HG02623 (cell line): ENCODE results near the gene AVPR1B.

ENCODE experiments used
- ATAC-seq: cut with Tn5 transposase; IDR thresholded peaks from one replicate; pipeline ENCODE4 v1.9.1; 2021; ENCODE audit warnings: moderate library complexity; ENCODE audit not compliant: unreplicated experiment

AVPR1B gene

GRCh38 chr1:206117151-206117948 is at the start of gene AVPR1B:
Gene AVPR1B (minus strand): TSS chr1:206117388. CDS start chr1:206116890, 498 bp downstream.
- no peak for ATAC-seq

GRCh38 chr1:206145771-206146290 is 28.6 kb upstream of the AVPR1B start:
- ATAC-seq, result no peak

DNA sequence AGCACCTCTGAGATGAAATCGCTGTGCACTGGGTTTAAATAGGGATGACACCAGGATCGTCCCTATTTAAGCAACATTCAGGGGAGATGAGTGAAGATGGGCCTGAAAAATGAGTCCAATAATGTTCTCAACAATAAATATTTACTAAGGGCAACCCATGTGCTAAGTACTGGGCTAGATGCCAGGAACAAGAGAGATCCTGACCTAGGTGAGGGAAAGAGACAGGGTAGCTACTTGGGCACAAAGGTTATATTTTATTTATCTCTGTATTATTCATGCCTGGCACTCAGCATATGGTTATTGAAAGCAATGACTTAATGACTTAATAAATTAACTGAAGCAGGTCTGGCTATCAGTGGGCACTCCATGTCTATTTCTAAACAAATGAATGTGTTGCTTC is 27.4 kb upstream of the AVPR1B start:
- ATAC-seq, result no peak

DNA sequence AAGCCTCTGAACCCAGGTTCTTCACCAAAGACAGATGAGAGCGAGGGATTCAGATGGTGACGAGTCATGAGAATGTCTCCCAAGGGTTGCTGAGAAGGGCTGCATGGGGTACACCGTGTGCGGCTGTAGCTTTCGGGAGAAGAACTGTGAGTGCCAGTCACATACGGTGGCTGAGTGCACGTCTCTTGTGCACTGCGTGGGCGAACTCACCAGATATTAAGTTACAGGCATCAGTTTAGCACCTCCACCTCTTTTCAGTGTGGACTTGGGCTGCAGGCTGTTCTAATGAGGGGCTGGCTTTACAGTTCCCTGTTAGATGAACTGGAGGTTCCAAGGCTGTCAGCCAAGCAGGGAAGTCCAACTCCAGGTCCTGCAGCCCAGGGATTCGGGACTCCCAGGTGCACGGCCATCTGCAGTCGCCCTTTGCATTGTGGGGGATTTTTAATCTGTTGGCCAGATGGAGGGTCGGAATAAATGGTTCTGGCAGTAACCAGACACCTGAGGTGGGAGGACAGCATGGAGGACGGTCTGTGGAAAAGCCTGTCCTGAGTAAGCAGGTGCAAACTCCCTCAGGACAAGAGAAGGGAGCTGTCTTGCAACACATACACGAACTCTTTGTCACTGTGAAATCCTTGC is 26.5 kb upstream of the AVPR1B start:
- no peak for ATAC-seq

GRCh38 chr1:206142770-206143169 is 25.6 kb upstream of the AVPR1B start:
- ATAC-seq, result no peak

GRCh38 chr1:206142011-206142410 is 24.8 kb upstream of the AVPR1B start:
- ATAC-seq, result no peak

- ATAC-seq, result no peak
Measured at GRCh38 chr1:206136241-206136640, 19.1 kb upstream of the AVPR1B start.

GRCh38 chr1:206135248-206135647 is 18.1 kb upstream of the AVPR1B start:
- ATAC-seq, result no peak

DNA sequence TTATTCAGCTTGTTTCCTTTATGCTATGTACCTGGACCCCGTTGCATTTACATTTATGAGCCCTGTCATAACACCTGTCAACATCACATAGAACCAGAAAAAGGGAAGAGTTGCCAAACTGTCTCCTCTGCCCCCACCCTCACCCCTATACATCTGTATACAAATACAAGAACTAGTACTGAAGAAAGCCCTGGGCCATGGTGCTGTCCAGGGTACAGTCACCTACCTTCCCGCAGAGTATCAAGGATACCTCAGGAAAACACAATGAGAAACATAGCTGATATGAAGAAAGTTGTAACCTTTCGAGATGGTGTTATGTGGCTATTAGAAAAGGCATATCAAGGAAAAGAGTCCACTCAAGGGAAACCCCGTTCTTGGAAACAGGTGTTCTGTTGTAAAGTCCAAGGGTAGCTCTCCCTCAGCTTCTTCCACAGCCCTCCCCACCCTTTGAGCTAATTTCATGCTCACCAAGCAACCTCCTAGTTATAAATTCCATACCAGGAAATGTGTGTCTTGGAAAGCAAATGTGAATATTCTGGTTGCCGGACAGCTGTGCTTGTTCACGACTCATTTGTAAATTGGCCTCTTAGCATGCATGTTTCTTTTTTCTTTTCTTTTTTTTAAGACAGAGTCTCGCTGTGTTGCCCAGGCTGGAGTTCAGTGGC is 16.7 kb upstream of the AVPR1B start:
- ATAC-seq, result no peak

GRCh38 chr1:206131037-206131436 is 13.8 kb upstream of the AVPR1B start:
- no peak for ATAC-seq

- no peak for ATAC-seq
Measured at GRCh38 chr1:206128196-206128595, 11.0 kb upstream of the AVPR1B start.

GRCh38 chr1:206127336-206127735 is 10.1 kb upstream of the AVPR1B start:
- ATAC-seq, result no peak

GRCh38 chr1:206125346-206125745 is 8.2 kb upstream of the AVPR1B start:
- ATAC-seq, result no peak

DNA sequence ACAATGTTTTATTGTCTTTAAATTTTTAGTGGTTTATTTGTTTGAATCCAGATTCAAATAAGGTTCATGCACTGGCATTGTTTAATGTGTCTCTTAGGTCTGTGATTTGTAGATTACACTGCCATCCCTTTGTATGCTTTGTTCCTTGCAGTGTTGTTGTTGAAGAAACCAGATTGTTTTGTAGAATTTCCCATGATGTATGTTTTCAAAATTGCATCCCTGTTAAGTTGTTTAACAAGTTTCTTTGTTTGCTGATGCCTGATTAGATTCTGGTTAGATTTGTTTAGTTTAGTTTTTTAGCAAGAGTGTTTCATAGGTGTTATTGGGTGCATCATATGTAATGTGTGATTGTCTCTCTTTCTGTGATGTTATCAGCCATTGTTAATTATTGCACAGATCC is 5.5 kb upstream of the AVPR1B start:
- ATAC-seq, result no peak

DNA sequence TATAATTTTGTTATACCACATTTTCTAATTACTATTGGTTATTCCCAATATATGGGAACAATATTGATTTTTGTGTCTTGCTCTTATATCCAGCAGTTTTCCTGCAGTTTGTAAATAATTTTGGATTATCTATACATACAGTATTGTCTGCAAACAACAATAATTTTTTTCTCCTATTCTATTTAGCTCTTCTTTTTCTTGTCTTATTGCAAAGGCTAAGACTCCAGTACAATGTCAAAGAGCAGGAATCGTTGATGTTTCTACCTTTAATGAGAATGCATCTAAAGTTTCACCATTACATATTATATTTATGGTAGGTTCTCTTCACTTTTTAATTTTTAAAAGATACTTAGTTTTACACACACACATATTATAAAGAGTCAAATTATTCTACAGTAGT is 4.1 kb upstream of the AVPR1B start:
- ATAC-seq, result no peak

DNA sequence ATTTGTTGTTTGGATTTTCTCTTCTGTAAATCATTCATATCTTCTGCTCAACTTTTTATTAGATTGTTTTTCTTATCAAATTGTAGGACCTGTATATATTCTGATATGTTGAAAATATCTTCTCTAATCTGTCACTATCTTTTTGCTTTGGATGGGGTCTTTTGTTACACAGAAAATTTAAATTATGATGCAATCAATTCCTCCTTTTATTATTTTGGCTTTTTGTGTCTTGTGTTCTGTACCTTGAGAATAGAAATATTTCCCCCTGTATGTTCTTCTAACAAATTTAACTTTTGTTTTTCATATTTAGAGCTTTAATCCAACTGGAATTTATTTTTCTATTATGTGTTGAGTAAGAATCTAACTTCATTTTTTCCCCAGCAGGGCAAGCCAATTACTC is 3.2 kb upstream of the AVPR1B start:
- ATAC-seq, result no peak

DNA sequence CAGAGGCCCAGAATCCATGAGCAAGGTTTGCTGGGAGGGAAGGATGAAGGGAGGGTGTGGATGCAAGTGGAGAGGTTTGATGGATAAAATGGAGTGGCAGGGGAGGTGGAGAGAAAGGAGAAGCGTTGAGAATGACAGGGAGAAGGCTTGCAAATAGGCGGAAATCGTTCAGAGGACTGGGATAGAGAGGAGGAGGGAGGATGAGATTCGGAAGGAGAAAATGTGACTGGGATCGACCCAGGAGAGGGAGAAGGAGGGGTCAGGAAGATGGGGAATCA is 376 bp downstream of the AVPR1B start:
- ATAC-seq, result no peak

DNA sequence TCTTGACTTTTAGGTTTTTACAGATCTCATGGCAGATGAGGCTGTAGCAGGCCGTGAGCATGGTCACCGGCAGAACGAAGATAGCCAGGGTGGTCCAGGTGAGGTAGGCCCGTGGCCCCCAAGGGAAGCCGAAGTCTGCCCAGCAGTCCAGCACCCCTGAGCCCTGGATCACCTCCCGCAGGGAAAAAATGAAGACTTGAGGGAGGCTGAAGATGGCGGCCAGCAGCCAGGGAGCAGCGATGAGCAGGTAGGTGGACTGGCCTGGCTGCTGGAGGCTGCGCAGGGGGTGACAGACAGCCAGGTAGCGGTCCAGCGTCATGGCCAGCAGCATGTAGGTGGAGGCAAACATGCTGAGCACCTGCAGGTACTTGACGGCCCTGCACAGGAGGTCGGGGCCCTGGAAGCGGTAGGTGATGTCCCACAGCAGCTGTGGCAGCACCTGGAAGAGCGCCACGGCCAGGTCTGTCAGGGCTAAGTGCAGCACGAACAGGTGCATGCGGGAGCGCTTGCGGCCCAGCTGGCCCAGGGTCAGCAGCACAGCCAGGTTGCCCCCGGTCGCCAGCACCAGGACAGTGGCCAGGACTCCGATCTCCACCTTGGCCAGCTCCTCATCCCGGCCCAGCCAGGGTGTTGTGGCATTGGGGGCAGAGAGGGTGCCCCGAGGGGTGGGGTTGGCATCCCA is 856 bp downstream of the AVPR1B start:
- no peak for ATAC-seq

DNA sequence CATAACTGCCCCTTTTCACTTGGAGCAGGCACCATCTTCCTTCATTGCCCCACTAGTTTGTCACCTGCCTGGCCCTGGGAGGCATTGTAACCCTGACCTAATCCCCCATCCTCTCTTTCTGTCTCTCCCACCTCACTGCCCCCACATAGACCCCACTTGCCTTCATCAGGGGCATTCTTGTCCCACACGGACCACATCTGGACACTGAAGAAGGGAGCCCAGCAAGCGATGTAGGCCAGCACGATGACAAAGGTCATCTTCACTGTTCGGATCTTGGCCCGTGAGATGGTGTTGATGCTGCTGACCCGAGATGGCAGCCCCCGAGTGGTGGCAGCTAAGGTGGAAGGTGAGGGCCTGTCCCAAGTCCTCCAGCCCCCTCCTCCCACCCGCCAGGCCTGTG is 1.4 kb downstream of the AVPR1B start:
- no peak for ATAC-seq

DNA sequence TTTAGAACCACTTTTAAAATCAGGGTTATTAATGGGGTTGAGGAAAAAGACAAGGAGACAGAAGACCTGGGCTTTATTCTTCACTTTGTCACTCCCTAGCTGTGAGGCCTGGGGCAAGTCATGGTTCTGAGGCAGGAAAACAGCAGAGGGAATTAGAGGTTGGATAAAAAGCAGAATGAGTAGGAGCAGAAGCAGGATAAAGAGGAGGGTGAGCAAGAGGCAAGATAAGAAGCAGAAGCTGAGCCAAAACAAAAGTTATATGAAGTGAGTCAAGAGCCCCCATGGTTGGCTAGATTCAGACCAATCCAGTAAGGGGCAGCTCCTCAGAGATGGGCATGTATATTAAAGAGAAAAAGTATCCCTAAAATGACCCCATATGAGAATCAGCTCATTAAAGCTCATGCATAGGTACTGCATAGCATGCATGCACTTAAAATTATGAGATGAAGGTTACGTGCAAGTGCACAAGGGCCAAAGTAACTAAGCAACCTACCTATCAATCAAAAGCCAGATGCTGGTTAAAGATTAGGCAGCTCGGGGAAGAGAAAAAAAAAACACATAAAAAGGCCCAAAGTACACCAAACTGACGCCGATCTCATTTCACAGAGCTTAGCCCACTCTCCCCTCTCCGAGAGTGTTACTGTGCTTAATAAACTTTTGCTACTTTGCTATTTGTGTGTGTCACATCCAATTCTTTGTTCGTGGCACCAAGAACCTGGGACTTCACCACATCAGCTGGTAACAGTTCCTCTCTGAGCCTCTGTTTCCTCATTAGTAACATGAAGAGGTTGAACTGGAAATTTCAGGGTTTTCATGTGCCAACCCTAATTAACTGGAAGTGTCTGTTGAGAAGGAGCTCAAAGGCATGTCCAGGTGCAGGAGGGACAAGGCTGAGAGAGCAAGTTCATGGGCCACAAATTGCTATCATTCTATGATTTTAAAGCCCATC is 2.2 kb downstream of the AVPR1B start:
- no peak for ATAC-seq
